H9 (cell line): ENCODE data around the gene RASSF5. TPM values are rescaled to one million over a fixed set of nuclear protein-coding genes. Genes with fewer than 3 reads are reported as not detected.

ENCODE experiments used
- DNase-seq: peaks from one replicate; pipeline ENCODE4 v3.0.0-alpha.2; 2017
- H2AFZ ChIP-seq: one replicate; pipeline ENCODE4 v1.6.1; 2013; ENCODE audit warnings: mild to moderate bottlenecking, low read length, control low read depth, moderate library complexity
- H2AK5ac ChIP-seq: 2 replicates; pipeline ENCODE4 v1.6.1; 2013; ENCODE audit warnings: low read length, control low read depth, mixed read lengths; ENCODE audit not compliant: insufficient read length
- H2BK120ac ChIP-seq: one replicate; pipeline ENCODE4 v1.6.1; 2013; ENCODE audit warnings: low read depth, mild to moderate bottlenecking, low read length, control low read depth, inconsistent platforms; ENCODE audit not compliant: poor library complexity, severe bottlenecking
- H2BK12ac ChIP-seq: 2 replicates; pipeline ENCODE4 v1.6.1; 2013; ENCODE audit warnings: low read length, control low read depth, mixed read lengths, low read depth; ENCODE audit not compliant: insufficient read length
- H2BK15ac ChIP-seq: 2 replicates; pipeline ENCODE4 v1.6.1; 2013; ENCODE audit warnings: low read depth, low read length, control low read depth
- H2BK20ac ChIP-seq: one replicate; pipeline ENCODE4 v1.6.1; 2013; ENCODE audit warnings: low read depth, mild to moderate bottlenecking, low read length, control low read depth, inconsistent platforms; ENCODE audit not compliant: poor library complexity, severe bottlenecking
- H2BK5ac ChIP-seq: 2 replicates; pipeline ENCODE4 v1.6.1; 2013; ENCODE audit warnings: low read length, control low read depth, mixed read lengths; ENCODE audit not compliant: insufficient read length
- H3K14ac ChIP-seq: 2 replicates; pipeline ENCODE4 v1.6.1; 2013; ENCODE audit warnings: low read length, control low read depth; ENCODE audit not compliant: insufficient read depth
- H3K18ac ChIP-seq: 2 replicates; pipeline ENCODE4 v1.6.1; 2013; ENCODE audit warnings: low read depth, mild to moderate bottlenecking, mixed read lengths, low read length, control low read depth; ENCODE audit not compliant: insufficient read length
- H3K23ac ChIP-seq: 2 replicates; pipeline ENCODE4 v1.6.1; 2013; ENCODE audit warnings: low read length, control low read depth, mixed read lengths, low read depth; ENCODE audit not compliant: insufficient read length
- H3K23me2 ChIP-seq: 2 replicates; pipeline ENCODE4 v1.6.1; 2013; ENCODE audit warnings: low read depth, mild to moderate bottlenecking, mixed read lengths, low read length, control low read depth; ENCODE audit not compliant: insufficient read length, poor library complexity, severe bottlenecking
- H3K27ac ChIP-seq: 2 replicates; pipeline ENCODE4 v1.5.1; 2013; ENCODE audit warnings: low read length, control low read depth, mixed read lengths, low read depth; ENCODE audit not compliant: insufficient read length
- H3K27me3 ChIP-seq: 2 replicates; pipeline ENCODE4 v1.6.1; 2013; ENCODE audit warnings: low read length, control low read depth, inconsistent platforms; ENCODE audit not compliant: insufficient read depth
- H3K4ac ChIP-seq: 2 replicates; pipeline ENCODE4 v1.6.1; 2013; ENCODE audit warnings: low read depth, mild to moderate bottlenecking, control low read depth, inconsistent platforms, low read length, moderate library complexity
- H3K4me1 ChIP-seq: 2 replicates; pipeline ENCODE4 v1.6.1; 2013; ENCODE audit warnings: low read length, control low read depth, inconsistent platforms; ENCODE audit not compliant: insufficient read depth
- H3K4me2 ChIP-seq: 2 replicates; pipeline ENCODE4 v1.6.1; 2013; ENCODE audit warnings: low read length, control low read depth, mixed read lengths; ENCODE audit not compliant: insufficient read length, insufficient read depth
- H3K56ac ChIP-seq: 2 replicates; pipeline ENCODE4 v1.6.1; 2013; ENCODE audit warnings: low read depth, mild to moderate bottlenecking, mixed read lengths, low read length, control low read depth; ENCODE audit not compliant: insufficient read length
- H3K79me1 ChIP-seq: 2 replicates; pipeline ENCODE4 v1.6.1; 2013; ENCODE audit warnings: low read depth, mild to moderate bottlenecking, moderate library complexity, low read length, control low read depth, inconsistent platforms; ENCODE audit not compliant: insufficient read depth, poor library complexity, severe bottlenecking
- H3K79me2 ChIP-seq: 2 replicates; pipeline ENCODE4 v1.6.1; 2013; ENCODE audit warnings: low read length, control low read depth, inconsistent platforms; ENCODE audit not compliant: insufficient read depth
- H3K9ac ChIP-seq: 2 replicates; pipeline ENCODE4 v1.6.1; 2013; ENCODE audit warnings: low read length, control low read depth, mixed read lengths; ENCODE audit not compliant: insufficient read length; ENCODE audit errors: extremely low read depth
- H3K9me3 ChIP-seq: one replicate; pipeline ENCODE4 v1.6.1; 2013; ENCODE audit warnings: low read depth, low read length, inconsistent platforms; ENCODE audit not compliant: control insufficient read depth
- H3T11ph ChIP-seq: one replicate; pipeline ENCODE4 v1.6.1; 2013; ENCODE audit warnings: mild to moderate bottlenecking, low read length, control low read depth, inconsistent platforms
- H4K20me1 ChIP-seq: one replicate; pipeline ENCODE4 v1.6.1; 2013; ENCODE audit not compliant: control insufficient read depth, insufficient read length, insufficient read depth
- H4K5ac ChIP-seq: 2 replicates; pipeline ENCODE4 v1.6.1; 2013; ENCODE audit warnings: low read depth, mild to moderate bottlenecking, mixed read lengths, low read length, control low read depth; ENCODE audit not compliant: insufficient read length
- H4K8ac ChIP-seq: replicated peaks from 2 replicates; pipeline ENCODE4 v1.6.1; 2013; ENCODE audit warnings: low read length, control low read depth, mixed read lengths, low read depth; ENCODE audit not compliant: insufficient read length
- H4K91ac ChIP-seq: 2 replicates; pipeline ENCODE4 v1.6.1; 2013; ENCODE audit warnings: low read depth, mild to moderate bottlenecking, moderate library complexity, mixed read lengths, low read length, control low read depth; ENCODE audit not compliant: insufficient read length
- H3K27ac Mint-ChIP-seq, 3 experiments: 2 replicates in 2 of 3; 3 replicates in 1 of 3; pipeline ENCODE4 v1.8.0; 2020 to 2021; ENCODE audit warnings: mixed read lengths in 3 of 3, mild to moderate bottlenecking in 1 of 3, moderate library complexity in 1 of 3
- H3K27me3 Mint-ChIP-seq: 2 replicates; pipeline ENCODE4 v1.8.0; 2021; ENCODE audit warnings: low read depth, mild to moderate bottlenecking, moderate library complexity, mixed read lengths
- H3K36me3 Mint-ChIP-seq, 3 experiments: 2 replicates in 2 of 3; 3 replicates in 1 of 3; pipeline ENCODE4 v1.8.0; 2020 to 2021; ENCODE audit warnings: low read depth in 3 of 3, mixed read lengths in 3 of 3; ENCODE audit not compliant: insufficient read depth in 1 of 3
- H3K4me1 Mint-ChIP-seq, 2 experiments: 2 replicates each; pipeline ENCODE4 v1.8.0; 2020; ENCODE audit warnings: mixed read lengths in 2 of 2
- H3K4me3 Mint-ChIP-seq, 2 experiments: 2 replicates in 1 of 2; 3 replicates in 1 of 2; pipeline ENCODE4 v1.8.0; 2020 to 2021; ENCODE audit warnings: mild to moderate bottlenecking in 2 of 2, mixed read lengths in 2 of 2, moderate library complexity in 1 of 2
- H3K9me3 Mint-ChIP-seq, 2 experiments: 2 replicates in 1 of 2; 3 replicates in 1 of 2; pipeline ENCODE4 v1.8.0; 2020; ENCODE audit warnings: mild to moderate bottlenecking in 2 of 2, mixed read lengths in 2 of 2, moderate library complexity in 1 of 2
- WGBS: extraction: QIAGEN DNeasy Blood & Tissue Kit; methylation state at CpG from one replicate; pipeline ENCODE4 v1.1.7; 2013; ENCODE audit warnings: missing lambda C conversion rate, low lambda C conversion rate, mixed read lengths; ENCODE audit not compliant: insufficient read length; ENCODE audit errors: extremely low coverage; 5-methylcytosine and 5-hydroxymethylcytosine counted together
- total RNA-seq: library from RNA; stranded (reverse); gene quantifications from 2 replicates; pipeline ENCODE4 v1.2.1, GENCODE V29; 2021
- TF ChIP-seq, protein P1 (sequence below): fragments of 200-600 bp; sonication (generic); conservative IDR thresholded peaks from 3 replicates; pipeline ENCODE4 v1.8.0; 2021; ENCODE audit warnings: antibody characterized with exemption, mild to moderate bottlenecking

RASSF5 gene
- total RNA-seq, 1 experiment from 2014 or later = 0.50 TPM

DNA sequence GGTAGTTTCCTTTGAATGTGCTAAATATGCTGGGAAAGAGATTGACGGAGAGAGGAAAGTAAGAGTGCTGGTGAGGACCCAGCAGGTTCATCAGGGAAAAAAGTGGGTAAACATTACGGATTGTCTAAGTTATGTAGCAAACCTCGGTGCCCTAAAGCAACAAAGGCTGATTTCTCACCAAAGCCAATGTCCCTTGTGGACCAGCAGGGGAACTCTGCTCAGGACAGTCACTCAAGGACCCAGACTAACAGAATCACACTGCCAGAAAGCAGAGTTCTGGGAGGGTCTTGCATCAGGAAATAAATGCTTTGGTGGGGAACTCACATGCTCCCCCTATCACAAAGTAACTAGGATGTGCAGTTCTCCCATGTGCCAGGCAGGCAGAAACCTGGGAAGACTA is 38.8 kb upstream of the RASSF5 start:
- Histone ChIP-seq H3K79me1 (no peaks in the 10 kb centered on the region), H4K20me1 (no peaks in the 10 kb centered on the region), H2BK5ac (no peak overlapping the region), H2AFZ (no peak overlapping the region), H3T11ph (no peak overlapping the region), H3K23ac (no peak overlapping the region), H3K4ac (no peak overlapping the region), H4K8ac (no peak overlapping the region), H3K4me1 (peaks cover 12% of the 10 kb centered on the region; the same call in 1 of the 2 replicates), H3K27me3 (no peaks in the 10 kb centered on the region), H2BK120ac (no peak overlapping the region), H3K9ac (no peak overlapping the region), H3K18ac (no peak overlapping the region), H2BK20ac (no peak overlapping the region), H3K79me2 (no peaks in the 10 kb centered on the region), H3K14ac (no peak overlapping the region), H2BK12ac (no peak overlapping the region), H3K23me2 (peaks cover 11% of the 10 kb centered on the region), H3K27ac (no peak overlapping the region), H3K9me3 (no peaks in the 10 kb centered on the region), H2AK5ac (no peak overlapping the region), H3K56ac (no peak overlapping the region), H4K91ac (no peak overlapping the region), H2BK15ac (no peak overlapping the region), H3K4me2 (no peak overlapping the region), H4K5ac (no peak overlapping the region)
- no CpG with 5 or more reads among the region's 3 CpGs for WGBS
- no peak for DNase-seq
- TF ChIP-seq, protein P1, sequence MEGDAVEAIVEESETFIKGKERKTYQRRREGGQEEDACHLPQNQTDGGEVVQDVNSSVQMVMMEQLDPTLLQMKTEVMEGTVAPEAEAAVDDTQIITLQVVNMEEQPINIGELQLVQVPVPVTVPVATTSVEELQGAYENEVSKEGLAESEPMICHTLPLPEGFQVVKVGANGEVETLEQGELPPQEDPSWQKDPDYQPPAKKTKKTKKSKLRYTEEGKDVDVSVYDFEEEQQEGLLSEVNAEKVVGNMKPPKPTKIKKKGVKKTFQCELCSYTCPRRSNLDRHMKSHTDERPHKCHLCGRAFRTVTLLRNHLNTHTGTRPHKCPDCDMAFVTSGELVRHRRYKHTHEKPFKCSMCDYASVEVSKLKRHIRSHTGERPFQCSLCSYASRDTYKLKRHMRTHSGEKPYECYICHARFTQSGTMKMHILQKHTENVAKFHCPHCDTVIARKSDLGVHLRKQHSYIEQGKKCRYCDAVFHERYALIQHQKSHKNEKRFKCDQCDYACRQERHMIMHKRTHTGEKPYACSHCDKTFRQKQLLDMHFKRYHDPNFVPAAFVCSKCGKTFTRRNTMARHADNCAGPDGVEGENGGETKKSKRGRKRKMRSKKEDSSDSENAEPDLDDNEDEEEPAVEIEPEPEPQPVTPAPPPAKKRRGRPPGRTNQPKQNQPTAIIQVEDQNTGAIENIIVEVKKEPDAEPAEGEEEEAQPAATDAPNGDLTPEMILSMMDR = peak; percentile 24; the same call in 2 of the 3 replicates
- H3K4me3 Mint-ChIP-seq = no peak overlapping the region
- H3K36me3 Mint-ChIP-seq = peaks cover 0 to under 1% (median 0%) of the 10 kb centered on the region in 3 experiments; a peak in 1 of 7 replicates
- peaks cover 31% of the 10 kb centered on the region for H3K27me3 Mint-ChIP-seq
- no peaks in the 10 kb centered on the region for H3K9me3 Mint-ChIP-seq
- H3K4me1 Mint-ChIP-seq = peaks cover 60 to 61% of the 10 kb centered on the region in 2 experiments
- H3K27ac Mint-ChIP-seq = peak overlapping the region in 1 of 3 experiments; percentile 33; a peak in 1 of 7 replicates
